Mesenchymal stem cell (in vitro differentiated cells and primary cell): Measurements from ENCODE around the gene ZNF266.

ENCODE experiments used
- DNase-seq: peaks from one replicate; pipeline ENCODE4 v3.0.0-alpha.2; 2013
- H2AFZ ChIP-seq: one replicate; pipeline ENCODE4 v1.6.1; 2013; ENCODE audit warnings: low read depth, mild to moderate bottlenecking, control low read depth, inconsistent platforms, low read length, moderate library complexity
- H2AK5ac ChIP-seq: 2 replicates; pipeline ENCODE4 v1.6.1; 2013; ENCODE audit warnings: low read length, moderate library complexity, mild to moderate bottlenecking, inconsistent platforms; ENCODE audit not compliant: severe bottlenecking
- H2BK120ac ChIP-seq: one replicate; pipeline ENCODE4 v1.6.1; 2013; ENCODE audit warnings: low read depth, mild to moderate bottlenecking, inconsistent platforms, low read length, moderate library complexity
- H2BK12ac ChIP-seq, 2 experiments: one replicate each; pipeline ENCODE4 v1.6.1; 2013; ENCODE audit warnings: inconsistent platforms in 2 of 2, low read length in 2 of 2, mild to moderate bottlenecking in 2 of 2, moderate library complexity in 2 of 2, control low read depth in 1 of 2
- H2BK15ac ChIP-seq: one replicate; pipeline ENCODE4 v1.6.1; 2013; ENCODE audit warnings: mild to moderate bottlenecking, low read depth, inconsistent platforms; ENCODE audit not compliant: poor library complexity, severe bottlenecking
- H2BK5ac ChIP-seq: 2 replicates; pipeline ENCODE4 v1.6.1; 2013; ENCODE audit warnings: low read depth, mild to moderate bottlenecking, low read length, control low read depth, inconsistent platforms; ENCODE audit not compliant: poor library complexity, severe bottlenecking
- H3K14ac ChIP-seq, 2 experiments: one replicate each; pipeline ENCODE4 v1.6.1; 2013; ENCODE audit warnings: inconsistent platforms in 2 of 2, low read length in 2 of 2, control low read depth in 1 of 2, mild to moderate bottlenecking in 1 of 2, moderate library complexity in 1 of 2
- H3K18ac ChIP-seq, 2 experiments: one replicate each; pipeline ENCODE4 v1.6.1; 2013; ENCODE audit warnings: inconsistent platforms in 2 of 2, low read length in 2 of 2, control low read depth in 1 of 2, low read depth in 1 of 2, mild to moderate bottlenecking in 1 of 2
- H3K23ac ChIP-seq, 2 experiments: one replicate each; pipeline ENCODE4 v1.6.1; 2013; ENCODE audit warnings: inconsistent platforms in 2 of 2, low read length in 2 of 2, mild to moderate bottlenecking in 2 of 2, moderate library complexity in 2 of 2, control low read depth in 1 of 2
- H3K27ac ChIP-seq: 2 replicates; pipeline ENCODE4 v1.5.1; 2013; ENCODE audit warnings: mild to moderate bottlenecking, moderate library complexity, low read length, control low read depth, inconsistent platforms; ENCODE audit not compliant: poor library complexity, severe bottlenecking
- H3K27me3 ChIP-seq, 2 experiments: 2 replicates each; pipeline versions ENCODE4 v1.6.1 to v1.7.0; 2013; ENCODE audit warnings: low read length in 2 of 2, mild to moderate bottlenecking in 2 of 2, moderate library complexity in 2 of 2, control low read depth in 1 of 2, inconsistent platforms in 1 of 2; ENCODE audit not compliant: control insufficient read depth in 1 of 2, insufficient read depth in 1 of 2
- H3K36me3 ChIP-seq, 2 experiments: 2 replicates each; pipeline versions ENCODE4 v1.6.1 to v1.7.0; 2013; ENCODE audit warnings: low read length in 2 of 2, control low read depth in 1 of 2, inconsistent platforms in 1 of 2, low read depth in 1 of 2, mild to moderate bottlenecking in 1 of 2; ENCODE audit not compliant: insufficient read depth in 2 of 2, control insufficient read depth in 1 of 2
- H3K4ac ChIP-seq, 2 experiments: one replicate each; pipeline ENCODE4 v1.6.1; 2013; ENCODE audit warnings: inconsistent platforms in 2 of 2, low read length in 2 of 2, mild to moderate bottlenecking in 2 of 2, moderate library complexity in 2 of 2, control low read depth in 1 of 2, low read depth in 1 of 2
- H3K4me1 ChIP-seq: 2 replicates; pipeline ENCODE4 v1.6.1; 2013; ENCODE audit warnings: low read depth, low read length, control low read depth; ENCODE audit not compliant: control insufficient read depth, insufficient read depth
- H3K4me2 ChIP-seq: 2 replicates; pipeline ENCODE4 v1.6.1; 2013; ENCODE audit warnings: low read length, mild to moderate bottlenecking, inconsistent platforms; ENCODE audit not compliant: poor library complexity, severe bottlenecking
- H3K4me3 ChIP-seq, 2 experiments: 2 replicates each; pipeline versions ENCODE4 v1.5.1 to v1.7.0; 2013; ENCODE audit warnings: low read length in 2 of 2, mild to moderate bottlenecking in 2 of 2, control low read depth in 1 of 2, low read depth in 1 of 2; ENCODE audit not compliant: insufficient read depth in 1 of 2
- H3K79me1 ChIP-seq: replicated peaks from 2 replicates; pipeline ENCODE4 v1.6.1; 2013; ENCODE audit warnings: mild to moderate bottlenecking, control low read depth, low read length, inconsistent platforms; ENCODE audit not compliant: poor library complexity, severe bottlenecking
- H3K9ac ChIP-seq: 2 replicates; pipeline ENCODE4 v1.7.0; 2013; ENCODE audit warnings: mild to moderate bottlenecking, low read length, moderate library complexity
- H3K9me3 ChIP-seq: 2 replicates; pipeline ENCODE4 v1.7.0; 2013; ENCODE audit warnings: mild to moderate bottlenecking, low read length; ENCODE audit not compliant: control insufficient read depth
- H4K8ac ChIP-seq: one replicate; pipeline ENCODE4 v1.6.1; 2013; ENCODE audit warnings: inconsistent platforms, mild to moderate bottlenecking, low read length, moderate library complexity
- H4K91ac ChIP-seq: one replicate; pipeline ENCODE4 v1.6.1; 2013; ENCODE audit warnings: mild to moderate bottlenecking, low read length, inconsistent platforms
- WGBS: methylation state at CpG from one replicate; pipeline ENCODE4 v1.1.7; 2013; ENCODE audit warnings: mixed read lengths; 5-methylcytosine and 5-hydroxymethylcytosine counted together

Gene ZNF266

GRCh38 chr19:9413240-9413954, 22.0 kb downstream of the ZNF266 start:
- H4K91ac ChIP-seq = no peak overlapping the region
- no peak overlapping the region for H3K4me2 ChIP-seq
- H3K14ac ChIP-seq = no peak overlapping the region
- H3K4ac ChIP-seq = no peak overlapping the region
- H3K18ac ChIP-seq = no peak overlapping the region
- H2BK15ac ChIP-seq = no peak overlapping the region
- 98% methylated on average over 11 of the region's 14 CpGs for WGBS
- peaks cover 43 to 64% of the 10 kb centered on the region in 2 experiments for H3K36me3 ChIP-seq
- peaks cover 96% of the 10 kb centered on the region for H3K9me3 ChIP-seq
- H4K8ac ChIP-seq = no peak overlapping the region
- no peak overlapping the region for H3K23ac ChIP-seq
- H2BK120ac ChIP-seq = no peak overlapping the region
- no peak overlapping the region for H3K9ac ChIP-seq
- no peak overlapping the region for H2AK5ac ChIP-seq
- H3K79me1 ChIP-seq = no peaks in the 10 kb centered on the region
- no peak overlapping the region for H2AFZ ChIP-seq
- peak overlapping the region in 1 of 2 experiments; percentile 50 for H3K4me3 ChIP-seq
- no peak overlapping the region for H3K27ac ChIP-seq
- H3K27me3 ChIP-seq = no peaks in the 10 kb centered on the region
- no peak overlapping the region for H2BK12ac ChIP-seq
- H3K4me1 ChIP-seq = no peaks in the 10 kb centered on the region
- H2BK5ac ChIP-seq = no peak overlapping the region
- DNase-seq = no peak

GRCh38 chr19:9407827-9408226, 27.5 kb downstream of the ZNF266 start:
- H2BK15ac ChIP-seq = no peak overlapping the region
- H2BK5ac ChIP-seq = no peak overlapping the region
- WGBS = 87% methylated on average over 5 of the region's 5 CpGs
- no peak overlapping the region for H2BK120ac ChIP-seq
- no peak overlapping the region for H3K4me2 ChIP-seq
- no peak overlapping the region for H2BK12ac ChIP-seq
- peak overlapping the region; percentile 87 for H3K9ac ChIP-seq
- H3K27me3 ChIP-seq = no peaks in the 10 kb centered on the region
- H4K8ac ChIP-seq = no peak overlapping the region
- no peak overlapping the region for H2AK5ac ChIP-seq
- H3K18ac ChIP-seq = no peak overlapping the region
- no peak overlapping the region for H3K27ac ChIP-seq
- H3K14ac ChIP-seq = no peak overlapping the region
- no peak overlapping the region for H2AFZ ChIP-seq
- H3K4me3 ChIP-seq = peak overlapping the region in 1 of 2 experiments; percentile 84
- peaks cover 74% of the 10 kb centered on the region for H3K9me3 ChIP-seq
- peaks cover 6 to 10% of the 10 kb centered on the region in 2 experiments for H3K36me3 ChIP-seq
- H3K23ac ChIP-seq = no peak overlapping the region
- no peak overlapping the region for H3K4ac ChIP-seq
- no peaks in the 10 kb centered on the region for H3K79me1 ChIP-seq
- H4K91ac ChIP-seq = no peak overlapping the region
- H3K4me1 ChIP-seq = no peaks in the 10 kb centered on the region
- DNase-seq = no peak

- DNase-seq = no peak
- H3K9ac ChIP-seq = peak overlapping the region; percentile 87
- no peaks in the 10 kb centered on the region for H3K79me1 ChIP-seq
Observed at GRCh38 chr19:9406798-9407352, 28.5 kb downstream of the ZNF266 start.

GRCh38 chr19:9381361-9381785, 54.0 kb downstream of the ZNF266 start:
- Histone ChIP-seq H3K18ac (no peak overlapping the region), H2AFZ (no peak overlapping the region), H3K23ac (no peak overlapping the region), H2BK12ac (no peak overlapping the region), H3K27me3 (no peaks in the 10 kb centered on the region), H4K8ac (no peak overlapping the region), H3K4me2 (no peak overlapping the region), H3K4me1 (no peaks in the 10 kb centered on the region), H3K79me1 (no peaks in the 10 kb centered on the region), H3K4ac (no peak overlapping the region), H3K36me3 (peaks cover 35 to 96% of the 10 kb centered on the region in 2 experiments), H3K27ac (no peak overlapping the region), H3K4me3 (peak overlapping the region in 1 of 2 experiments; percentile 63), H2BK120ac (no peak overlapping the region), H3K14ac (no peak overlapping the region), H2BK15ac (no peak overlapping the region), H2BK5ac (no peak overlapping the region), H4K91ac (no peak overlapping the region), H3K9ac (no peak overlapping the region), H3K9me3 (peaks cover 100% of the 10 kb centered on the region), H2AK5ac (no peak overlapping the region)
- 68% methylated on average over 3 of the region's 4 CpGs for WGBS
- DNase-seq = no peak

More at GRCh38 chr19:9406798-9407352, 28.5 kb downstream of the ZNF266 start:
- no peak overlapping the region for H2AK5ac ChIP-seq
- peaks cover under 1 to 3% of the 10 kb centered on the region in 2 experiments for H3K36me3 ChIP-seq
- H3K9me3 ChIP-seq = peaks cover 65% of the 10 kb centered on the region
- no peaks in the 10 kb centered on the region for H3K27me3 ChIP-seq
- no peaks in the 10 kb centered on the region for H3K4me1 ChIP-seq
- no peak overlapping the region for H2BK5ac ChIP-seq
- peak overlapping the region in 1 of 2 experiments; percentile 84 for H3K4me3 ChIP-seq
- H3K27ac ChIP-seq = no peak overlapping the region
- no peak overlapping the region for H3K23ac ChIP-seq
- no peak overlapping the region for H3K18ac ChIP-seq
- H2AFZ ChIP-seq = peak overlapping the region; percentile 42
- no peak overlapping the region for H2BK12ac ChIP-seq
- no peak overlapping the region for H2BK120ac ChIP-seq
- WGBS = 92% methylated on average over 30 of the region's 39 CpGs
- no peak overlapping the region for H3K4me2 ChIP-seq
- H3K4ac ChIP-seq = no peak overlapping the region
- no peak overlapping the region for H2BK15ac ChIP-seq
- no peak overlapping the region for H4K8ac ChIP-seq
- H3K14ac ChIP-seq = no peak overlapping the region
- H4K91ac ChIP-seq = peak overlapping the region; percentile 50
